ENCODE data around the gene CDK11B. TPM values are rescaled to one million over a fixed set of nuclear protein-coding genes. Genes with fewer than 3 reads are reported as not detected.

Gene CDK11B
- total and polyA plus RNA-seq, 2 of the 8 experiments (the other 6 are each of a cell fraction or from before 2014, with no cell fraction given), result 11.1 to 31.9 TPM

- TF ChIP-seq HDAC2 (IDR thresholded peaks at IDR 0.05; ENCODE audit: borderline replicate concordance in 1 of 2, low read depth in 2 of 2, low read length in 2 of 2), result no peak
- TF ChIP-seq GABPA (IDR thresholded peaks at IDR 0.05; ENCODE audit: borderline replicate concordance, insufficient read depth, low read length), result no peak
- no peak for TF ChIP-seq SIX5 (IDR thresholded peaks at IDR 0.05; ENCODE audit: low read depth, low read length)
- TF ChIP-seq CTCF (IDR thresholded peaks at IDR 0.05; ENCODE audit: control extremely low read depth in 1 of 3, insufficient read depth in 1 of 3, low read depth in 1 of 3, low read length in 3 of 3), result no peak
- no peak for TF ChIP-seq ATF3 (IDR thresholded peaks at IDR 0.05; ENCODE audit: insufficient read depth, low read depth, low read length)
- no peak for TF ChIP-seq TCF12 (IDR thresholded peaks at IDR 0.05; ENCODE audit: low read depth, low read length)
- TF ChIP-seq GTF2F1 (IDR thresholded peaks at IDR 0.05; ENCODE audit: borderline replicate concordance, low read depth, low read length), result no peak
- no peak for TF ChIP-seq NRF1 (IDR thresholded peaks at IDR 0.05; ENCODE audit: low read depth, low read length)
These were observed 32.3 kb downstream of the CDK11B start (continued) for GRCh38 chr1:1626207-1627141.
